Body of pancreas (tissue), 4 donors: ENCODE results near the gene SLC25A27.

Source experiments
- CTCF ChIP-seq, 7 experiments: fragments of 450-650 bp in 4 of 7; fragments of 200-600 bp in 3 of 7; sonication (generic) in 3 of 7; IDR thresholded peaks; one replicate each; pipeline ENCODE4 v1.5.1; 2016 to 2019; ENCODE audit warnings: antibody characterized with exemption in 7 of 7
- POLR2A ChIP-seq, 3 donors: fragments of 450-650 bp; IDR thresholded peaks; one replicate each; pipeline ENCODE4 v1.6.1; 2016; ENCODE audit warnings: antibody characterized with exemption in 3 of 3, mild to moderate bottlenecking in 2 of 3

DNA sequence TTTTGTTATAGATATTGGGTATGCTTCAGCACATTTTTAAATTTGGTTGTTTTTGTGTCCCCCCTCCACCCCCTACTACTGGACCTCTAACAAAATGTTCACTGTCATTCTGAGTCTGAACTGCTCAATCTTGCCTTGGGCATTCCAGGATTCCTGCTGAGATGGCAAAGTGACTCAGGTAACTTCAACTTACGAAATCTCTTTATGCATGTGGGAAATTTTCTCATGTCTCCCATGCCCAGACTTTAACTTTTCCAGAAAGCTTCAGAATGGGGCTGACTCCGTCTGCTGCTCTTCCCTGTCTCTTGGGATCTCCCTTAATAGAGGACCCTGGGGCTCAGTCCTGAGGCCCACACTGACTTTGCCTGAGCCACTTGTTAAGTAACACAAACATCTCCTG, 14.1 kb upstream of the SLC25A27 start:
- TF ChIP-seq POLR2A (IDR thresholded peaks at IDR 0.05) = no peak
- no peak for TF ChIP-seq CTCF (IDR thresholded peaks at IDR 0.05)
